Skeletal muscle satellite cell (primary cell): ENCODE measurements around the gene CBFA2T2.
"Not testable (repeated sequence)": the region's sequence is repeated elsewhere in the genome, so short reads cannot be mapped to it uniquely, and the experiment has no call there.

Experiments
- H3K27me3 ChIP-seq: 2 replicates; pipeline ENCODE4 v1.7.0; 2013; ENCODE audit warnings: low read length; ENCODE audit not compliant: control insufficient read depth, insufficient read depth
- H3K36me3 ChIP-seq: 2 replicates; pipeline ENCODE4 v1.7.0; 2013; ENCODE audit warnings: mild to moderate bottlenecking, control low read depth, low read length; ENCODE audit not compliant: insufficient read depth
- H3K4me1 ChIP-seq: 2 replicates; pipeline ENCODE4 v1.7.0; 2013; ENCODE audit warnings: low read length; ENCODE audit not compliant: control insufficient read depth, insufficient read depth
- H3K4me2 ChIP-seq: 2 replicates; pipeline ENCODE4 v1.7.0; 2013; ENCODE audit warnings: mild to moderate bottlenecking, low read length
- H3K4me3 ChIP-seq: 2 replicates; pipeline ENCODE4 v1.7.0; 2013; ENCODE audit warnings: low read length
- H3K9ac ChIP-seq: 2 replicates; pipeline ENCODE4 v1.7.0; 2013; ENCODE audit warnings: mild to moderate bottlenecking, low read depth, low read length, moderate library complexity
- H3K9me3 ChIP-seq: replicated peaks from 2 replicates; pipeline ENCODE4 v1.7.0; 2013; ENCODE audit warnings: mild to moderate bottlenecking, control low read depth, low read length

CBFA2T2 gene

GRCh38 chr20:33644313-33645071, 154.6 kb downstream of the CBFA2T2 start:
- Histone ChIP-seq H3K27me3 (peaks cover 9% of the 10 kb centered on the region), H3K4me2 (no peak overlapping the region), H3K9me3 (no peaks in the 10 kb centered on the region), H3K36me3 (peaks cover 34% of the 10 kb centered on the region), H3K9ac (no peak overlapping the region), H3K4me3 (no peak overlapping the region), H3K4me1 (peaks cover 24% of the 10 kb centered on the region)

- Histone ChIP-seq H3K36me3 (peaks cover 33% of the 10 kb centered on the region), H3K4me1 (peaks cover 25% of the 10 kb centered on the region), H3K4me2 (no peak overlapping the region), H3K27me3 (peaks cover 12% of the 10 kb centered on the region), H3K4me3 (no peak overlapping the region), H3K9me3 (no peaks in the 10 kb centered on the region), H3K9ac (no peak overlapping the region)
Measured at GRCh38 chr20:33645072-33645358, 155.1 kb downstream of the CBFA2T2 start.

GRCh38 chr20:33645396-33645795, 155.5 kb downstream of the CBFA2T2 start:
- Histone ChIP-seq H3K4me3 (no peak overlapping the region), H3K36me3 (peaks cover 29% of the 10 kb centered on the region), H3K4me1 (peaks cover 25% of the 10 kb centered on the region), H3K9ac (no peak overlapping the region), H3K9me3 (no peaks in the 10 kb centered on the region), H3K4me2 (no peak overlapping the region), H3K27me3 (peaks cover 13% of the 10 kb centered on the region)

GRCh38 chr20:33646191-33646590, 156.3 kb downstream of the CBFA2T2 start:
- peaks cover 25% of the 10 kb centered on the region for H3K4me1 ChIP-seq
- H3K9me3 ChIP-seq: no peaks in the 10 kb centered on the region
- H3K4me2 ChIP-seq: no peak overlapping the region
- H3K36me3 ChIP-seq: peaks cover 25% of the 10 kb centered on the region
- no peak overlapping the region for H3K9ac ChIP-seq
- H3K27me3 ChIP-seq: peaks cover 19% of the 10 kb centered on the region
- no peak overlapping the region for H3K4me3 ChIP-seq

GRCh38 chr20:33646959-33647602, 157.2 kb downstream of the CBFA2T2 start:
- Histone ChIP-seq H3K4me1 (peaks cover 25% of the 10 kb centered on the region), H3K27me3 (peaks cover 27% of the 10 kb centered on the region), H3K36me3 (peaks cover 21% of the 10 kb centered on the region)
- not testable (repeated sequence) for H3K9me3 ChIP-seq, H3K4me3 ChIP-seq, H3K4me2 ChIP-seq, H3K9ac ChIP-seq

GRCh38 chr20:33647603-33648395, 157.9 kb downstream of the CBFA2T2 start:
- H3K36me3 ChIP-seq: peaks cover 17% of the 10 kb centered on the region
- H3K9ac ChIP-seq: no peak overlapping the region
- peak overlapping the region; percentile 9 for H3K4me3 ChIP-seq

GRCh38 chr20:33648396-33649004, 158.6 kb downstream of the CBFA2T2 start:
- no peak overlapping the region for H3K9ac ChIP-seq
- peaks cover 25% of the 10 kb centered on the region for H3K4me1 ChIP-seq
- H3K4me2 ChIP-seq: peak overlapping the region; percentile 74
- peaks cover 17% of the 10 kb centered on the region for H3K36me3 ChIP-seq
- H3K27me3 ChIP-seq: peaks cover 27% of the 10 kb centered on the region
- no peaks in the 10 kb centered on the region for H3K9me3 ChIP-seq
- H3K4me3 ChIP-seq: peak overlapping the region; percentile 9

More at GRCh38 chr20:33647603-33648395, 157.9 kb downstream of the CBFA2T2 start:
- H3K4me2 ChIP-seq: peak overlapping the region; percentile 74
- H3K9me3 ChIP-seq: no peaks in the 10 kb centered on the region
- H3K27me3 ChIP-seq: peaks cover 27% of the 10 kb centered on the region
- peaks cover 25% of the 10 kb centered on the region for H3K4me1 ChIP-seq

GRCh38 chr20:33649201-33649681, 159.3 kb downstream of the CBFA2T2 start:
- H3K27me3 ChIP-seq: peaks cover 27% of the 10 kb centered on the region
- peaks cover 25% of the 10 kb centered on the region for H3K4me1 ChIP-seq
- no peak overlapping the region for H3K9ac ChIP-seq
- no peak overlapping the region for H3K4me2 ChIP-seq
- H3K4me3 ChIP-seq: no peak overlapping the region
- H3K9me3 ChIP-seq: no peaks in the 10 kb centered on the region
- H3K36me3 ChIP-seq: peaks cover 16% of the 10 kb centered on the region

- H3K9ac ChIP-seq: no peak overlapping the region
Measured at GRCh38 chr20:33650111-33650752, 160.3 kb downstream of the CBFA2T2 start.

GRCh38 chr20:33650753-33651561, 161.1 kb downstream of the CBFA2T2 start:
- Histone ChIP-seq H3K9ac (no peak overlapping the region), H3K27me3 (peaks cover 22% of the 10 kb centered on the region), H3K4me2 (no peak overlapping the region), H3K36me3 (no peaks in the 10 kb centered on the region), H3K4me1 (peaks cover 25% of the 10 kb centered on the region), H3K9me3 (no peaks in the 10 kb centered on the region), H3K4me3 (no peak overlapping the region)

More at GRCh38 chr20:33650111-33650752, 160.3 kb downstream of the CBFA2T2 start:
- H3K36me3 ChIP-seq: peaks cover 6% of the 10 kb centered on the region
- H3K27me3 ChIP-seq: peaks cover 27% of the 10 kb centered on the region
- no peaks in the 10 kb centered on the region for H3K9me3 ChIP-seq
- H3K4me3 ChIP-seq: no peak overlapping the region
- peaks cover 25% of the 10 kb centered on the region for H3K4me1 ChIP-seq
- no peak overlapping the region for H3K4me2 ChIP-seq
